NCI-H524 (cell line): Measurements from ENCODE around the gene TSSK6.

Experiments
- DNase-seq, 2 experiments: peaks; one replicate each; lab custom pipeline; 2025; lab: John Stamatoyannopoulos, UW

TSSK6 gene

GRCh38 chr19:19544954-19545591 is 29.7 kb upstream of the TSSK6 start:
- DNase-seq, result no peak

- DNase-seq, result no peak
Observed at GRCh38 chr19:19544257-19544953, 29.1 kb upstream of the TSSK6 start.

GRCh38 chr19:19543640-19544039 is 28.3 kb upstream of the TSSK6 start:
- DNase-seq, result no peak

GRCh38 chr19:19543101-19543500 is 27.8 kb upstream of the TSSK6 start:
- DNase-seq, result no peak

- no peak for DNase-seq
Observed at GRCh38 chr19:19542507-19542906, 27.2 kb upstream of the TSSK6 start.

- no peak for DNase-seq
Observed at GRCh38 chr19:19541616-19542015, 26.3 kb upstream of the TSSK6 start.

GRCh38 chr19:19540715-19541515 is 25.6 kb upstream of the TSSK6 start:
- DNase-seq, result peak in 1 of 2 experiments; percentile 32

GRCh38 chr19:19540064-19540714 is 24.8 kb upstream of the TSSK6 start:
- peak; percentile 41 to 70 for DNase-seq

GRCh38 chr19:19539698-19540063 is 24.3 kb upstream of the TSSK6 start:
- DNase-seq, result no peak

- DNase-seq, result peak in 1 of 2 experiments; percentile 24
Observed at GRCh38 chr19:19538785-19539166, 23.4 kb upstream of the TSSK6 start.

GRCh38 chr19:19538061-19538784 is 22.9 kb upstream of the TSSK6 start, which contains the start of gene CILP2:
Gene CILP2, plus strand, starts transcription at chr19:19538265. Its CDS starts 85 bp downstream, at chr19:19538350.
- DNase-seq, result peak; percentile 20 to 56

GRCh38 chr19:19537075-19538048 is 22.0 kb upstream of the TSSK6 start:
- DNase-seq, result no peak

GRCh38 chr19:19535311-19536191 is 20.2 kb upstream of the TSSK6 start:
- DNase-seq, result no peak

GRCh38 chr19:19534556-19535265 is 19.4 kb upstream of the TSSK6 start:
- DNase-seq, result no peak

- DNase-seq, result peak; percentile 22 to 60
Observed at GRCh38 chr19:19533841-19534240, 18.5 kb upstream of the TSSK6 start.

- no peak for DNase-seq
Observed at GRCh38 chr19:19532806-19533701, 17.7 kb upstream of the TSSK6 start.

GRCh38 chr19:19531951-19532805 is 16.8 kb upstream of the TSSK6 start:
- DNase-seq, result peak; percentile 44 to 60
